ENCODE results near the gene EAPP.
"Not testable (repeated sequence)": the region's sequence is repeated elsewhere in the genome, so short reads cannot be mapped to it uniquely, and the experiment has no call there.

EAPP gene

DNA sequence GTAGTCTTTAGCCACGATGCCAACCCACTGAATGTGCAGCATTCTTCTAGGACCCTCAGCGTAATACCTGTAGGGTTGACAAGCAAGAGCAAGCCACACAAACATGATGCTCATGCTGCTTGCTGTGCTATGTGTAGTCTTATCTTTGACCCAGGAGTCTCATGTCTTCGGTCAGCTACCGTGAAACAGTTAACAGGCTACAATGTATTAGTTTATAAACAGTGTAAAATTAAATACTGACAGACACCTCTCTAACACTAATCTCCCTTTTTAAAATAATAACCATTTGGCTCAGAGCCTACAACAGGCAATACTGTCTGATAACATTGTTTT is 1.9 kb downstream of the EAPP start:
- DNase-seq, result no peak

- DNase-seq, result no peak
These were observed 2.4 kb downstream of the EAPP start for GRCh38 chr14:34536951-34537676.

- no peak for DNase-seq
These were observed 11.9 kb downstream of the EAPP start for GRCh38 chr14:34527591-34527990.

- DNase-seq, result not testable (repeated sequence)
These were observed 15.3 kb downstream of the EAPP start for GRCh38 chr14:34524216-34524615.

DNA sequence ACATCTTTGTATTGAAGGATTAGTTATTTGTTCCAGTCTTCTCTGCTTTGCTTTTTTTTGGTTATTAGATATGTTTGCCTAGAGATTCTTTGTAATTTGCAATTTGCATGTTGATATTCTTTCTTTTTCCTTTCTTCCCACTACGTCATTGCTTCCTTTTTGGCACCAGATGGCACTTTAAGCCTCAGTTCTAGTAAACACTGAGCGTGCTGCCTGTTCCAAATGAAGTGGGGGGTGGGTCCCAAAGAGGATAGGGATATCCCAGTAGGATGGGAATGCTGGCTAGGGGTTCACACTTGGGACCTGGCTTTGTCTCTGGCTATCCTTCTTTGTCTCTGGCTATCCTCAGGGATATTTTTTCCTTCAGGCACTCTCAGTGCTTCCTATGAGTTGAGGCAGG is 17.0 kb downstream of the EAPP start:
- no peak for DNase-seq

DNA sequence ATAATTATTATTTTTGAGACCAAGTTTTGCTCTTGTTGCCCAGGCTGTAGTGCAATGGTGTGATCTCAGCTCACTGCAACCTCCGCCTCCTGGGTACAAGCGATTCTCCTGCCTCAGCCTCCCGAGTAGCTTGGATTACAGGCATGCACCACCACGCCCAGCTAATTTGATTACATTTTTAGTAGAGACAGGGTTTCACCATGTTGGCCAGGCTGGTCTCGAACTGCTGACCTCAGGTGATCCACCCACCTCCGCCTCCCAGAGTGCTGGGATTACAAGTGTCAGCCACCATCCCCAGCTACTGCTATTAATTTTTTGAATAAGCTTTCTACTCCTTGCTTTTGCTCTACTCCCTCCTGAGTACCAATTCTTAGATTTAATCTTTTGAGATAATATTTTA is 18.4 kb downstream of the EAPP start:
- DNase-seq, result not testable (repeated sequence)

DNA sequence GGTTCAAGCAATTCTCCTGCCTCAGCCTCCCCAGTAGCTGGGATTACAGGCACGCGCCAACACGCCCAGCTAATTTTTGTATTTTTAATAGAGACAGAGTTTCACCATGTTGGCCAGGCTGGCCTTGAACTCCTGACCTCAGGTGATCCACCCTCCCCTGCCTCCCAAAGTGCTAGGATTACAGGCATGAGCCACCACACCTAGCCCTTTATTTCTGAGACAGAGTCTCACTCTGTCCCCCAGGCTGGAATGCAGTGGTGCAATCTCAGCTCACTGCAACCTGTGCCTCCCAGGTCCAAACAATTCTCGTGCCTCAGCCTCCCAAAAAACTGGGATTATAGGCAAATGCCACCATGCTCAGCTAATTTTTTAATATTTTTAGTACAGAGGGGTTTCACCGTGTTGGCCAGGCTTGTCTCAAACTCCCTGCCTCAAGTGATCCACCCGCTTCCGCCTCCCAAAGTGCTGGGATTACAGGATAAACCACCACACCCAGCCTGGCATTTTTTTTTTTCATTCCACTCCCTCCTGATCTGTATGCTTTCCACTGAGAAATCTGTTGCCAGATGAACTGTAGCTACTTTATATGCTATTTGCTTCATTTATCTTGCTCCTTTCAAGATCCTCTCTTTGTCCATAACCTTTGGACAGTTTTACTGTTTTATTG is 19.1 kb downstream of the EAPP start:
- not testable (repeated sequence) for DNase-seq

DNA sequence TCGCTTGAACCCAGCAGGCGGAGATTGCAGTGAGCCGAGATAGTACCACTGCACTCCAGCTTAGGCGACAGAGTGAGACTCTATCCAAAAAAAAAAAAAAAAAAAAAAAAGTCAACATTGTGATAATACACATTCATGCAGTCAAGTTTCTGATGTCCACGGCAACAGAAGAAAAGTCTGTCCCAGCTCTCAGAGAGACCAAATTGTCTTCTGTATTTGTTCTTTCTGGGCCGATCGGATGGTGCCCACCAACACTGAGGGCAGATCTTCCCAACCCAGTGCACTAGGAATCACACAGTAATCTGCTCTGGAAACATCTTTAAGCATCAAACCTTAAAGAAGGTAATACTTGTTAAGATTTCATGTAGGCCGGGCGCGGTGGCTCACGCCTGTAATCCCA is 31.6 kb downstream of the EAPP start:
- no peak for DNase-seq

DNA sequence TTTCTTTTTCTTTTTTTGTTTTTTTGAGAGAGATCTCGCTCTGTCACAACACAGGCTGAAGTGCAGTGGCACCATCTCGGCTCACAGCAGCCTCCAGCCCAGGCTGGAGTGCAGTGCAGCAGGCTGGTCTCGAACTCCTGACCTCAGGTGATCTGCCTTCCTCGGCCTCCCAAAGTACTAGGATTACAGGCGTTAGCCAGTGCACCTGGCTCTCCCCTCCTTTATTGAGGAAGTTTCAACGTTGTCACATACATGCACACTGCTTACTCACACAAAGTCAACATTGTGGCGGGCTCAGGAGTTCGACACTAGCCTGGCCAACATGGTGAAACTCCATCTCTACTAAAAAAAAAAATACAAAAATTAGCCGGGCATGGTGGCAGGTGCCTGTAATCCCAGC is 32.0 kb downstream of the EAPP start:
- no peak for DNase-seq

DNA sequence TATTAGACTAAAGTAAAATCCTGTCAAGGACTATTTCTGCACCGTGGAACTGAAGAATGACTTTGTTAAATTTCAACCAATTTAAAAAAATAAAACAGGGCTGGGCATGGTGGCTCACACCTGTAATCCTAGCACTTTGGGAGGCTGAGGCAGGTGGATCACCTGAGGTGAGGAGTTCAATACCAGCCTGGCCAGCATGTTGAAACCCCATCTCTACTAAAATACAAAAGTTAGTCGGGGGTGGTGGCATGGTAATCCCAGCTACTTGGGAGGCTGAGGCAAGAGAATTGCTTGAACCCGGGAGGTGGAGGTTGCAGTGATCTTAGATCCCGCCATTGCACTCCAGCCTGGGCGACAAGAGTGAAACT is 34.4 kb downstream of the EAPP start:
- DNase-seq, result not testable (repeated sequence)

GRCh38 chr14:34504027-34504426 is 35.5 kb downstream of the EAPP start:
- DNase-seq, result not testable (repeated sequence)

- DNase-seq, result no peak
These were observed 36.8 kb downstream of the EAPP start for GRCh38 chr14:34502545-34503225.

DNA sequence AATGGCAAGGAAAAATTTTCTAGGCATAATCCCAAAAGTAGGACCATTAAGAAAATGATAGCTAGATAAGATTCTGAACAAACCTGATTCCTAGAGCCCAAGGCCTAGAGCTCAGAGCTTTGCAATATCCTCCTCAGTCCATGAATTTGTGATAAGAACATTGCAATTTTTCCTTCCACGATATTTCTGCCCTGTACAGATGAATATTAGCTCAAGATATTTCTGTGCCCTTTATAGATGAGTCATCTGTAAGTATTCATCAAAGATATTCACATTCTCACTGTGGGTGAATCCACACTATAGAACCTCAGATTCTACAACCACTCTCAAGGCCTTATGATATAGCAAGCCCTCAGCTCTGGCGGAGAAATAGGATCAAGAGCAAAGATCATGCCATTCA is 37.5 kb downstream of the EAPP start:
- no peak for DNase-seq

GRCh38 chr14:34501004-34501580 is 38.4 kb downstream of the EAPP start:
- DNase-seq, result no peak

- no peak for DNase-seq
These were observed 40.7 kb downstream of the EAPP start for GRCh38 chr14:34498684-34499412.

DNA sequence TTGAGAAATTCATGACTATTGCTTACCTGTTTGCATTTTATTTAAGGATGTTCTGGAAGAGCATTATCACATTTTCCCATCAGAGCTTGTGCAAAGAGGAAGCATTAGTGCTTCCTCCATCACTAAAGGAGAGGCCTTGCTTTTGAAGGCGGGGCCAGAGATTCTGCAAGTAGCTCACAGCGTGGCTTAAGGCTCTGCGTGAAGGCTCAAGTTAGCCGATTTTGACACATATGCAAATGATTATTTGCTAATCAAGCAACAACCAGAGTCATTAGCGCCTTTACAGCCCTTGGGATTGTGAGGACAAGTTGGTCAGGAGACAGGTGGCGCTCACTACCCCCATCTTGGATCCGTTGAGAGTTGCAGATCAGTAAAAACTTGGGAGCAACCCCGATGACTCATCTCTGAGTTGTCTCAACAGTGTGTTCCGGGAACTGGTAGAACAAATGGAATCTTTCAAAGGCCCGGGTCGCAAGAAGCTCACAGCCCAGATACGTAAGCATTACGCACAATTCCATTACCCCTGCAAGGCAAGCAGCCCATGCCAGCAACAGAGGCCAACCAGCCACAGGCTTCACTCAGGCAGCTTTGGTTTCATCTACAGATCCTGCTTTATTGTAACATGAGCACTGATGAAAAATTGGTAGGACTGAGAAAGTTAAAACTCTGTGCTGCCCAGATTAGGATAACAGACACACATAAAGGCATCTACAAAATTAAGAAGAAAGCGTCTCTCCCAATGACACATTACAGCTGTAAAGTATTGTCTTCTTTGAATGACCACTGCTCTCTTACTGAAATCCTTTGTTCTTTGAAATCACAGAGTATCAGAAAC is 42.6 kb downstream of the EAPP start:
- no peak for DNase-seq

DNA sequence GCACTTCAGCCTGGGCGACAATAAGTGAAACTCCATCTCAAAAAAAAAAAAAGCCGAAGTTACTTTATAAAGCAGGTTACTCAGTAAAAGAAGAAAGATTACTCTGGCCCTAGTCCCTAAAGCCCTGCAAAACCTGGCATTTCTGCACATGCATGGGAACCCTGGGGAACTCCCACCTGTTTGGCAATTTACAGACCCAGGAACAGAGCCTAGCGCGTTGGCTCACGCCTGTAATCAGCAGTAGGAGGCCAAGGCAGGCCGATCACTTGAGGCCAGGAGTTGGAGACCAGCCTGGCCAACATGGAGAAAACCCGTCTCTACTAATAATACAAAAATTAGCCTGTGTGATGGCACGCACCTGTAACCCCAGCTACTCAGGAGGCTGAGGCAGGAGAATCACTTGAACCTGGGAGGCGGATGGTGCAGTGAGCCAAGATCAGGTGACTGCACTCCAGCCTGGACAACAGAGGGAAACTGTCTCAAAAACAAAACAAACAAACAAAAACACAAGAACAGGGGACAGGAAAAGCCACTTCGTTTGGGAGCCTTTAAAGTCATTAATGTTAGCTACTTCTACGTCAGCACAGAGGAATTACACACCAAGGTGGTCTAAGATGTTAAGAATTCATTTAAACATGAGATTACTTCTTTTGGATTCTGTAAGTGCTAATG is 43.4 kb downstream of the EAPP start:
- DNase-seq, result no peak

DNA sequence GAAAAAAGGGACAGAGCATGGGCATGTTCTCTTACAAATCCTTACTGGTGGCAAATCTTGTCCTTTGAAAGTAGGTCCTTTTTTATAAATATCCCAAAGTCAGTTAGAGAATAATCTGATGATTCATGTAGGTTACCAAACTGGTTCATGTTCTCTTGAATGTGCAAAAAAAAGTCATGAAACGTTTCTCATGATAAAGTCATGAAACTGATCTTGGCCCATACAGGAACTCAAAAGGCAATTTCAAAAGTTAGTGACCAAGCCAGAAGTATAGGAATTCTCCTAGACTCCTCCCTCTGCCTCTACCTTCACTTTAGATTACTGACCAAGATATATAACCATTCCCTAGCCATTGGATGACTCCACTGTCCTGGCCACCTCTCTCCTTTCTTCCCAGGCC is 50.2 kb downstream of the EAPP start:
- DNase-seq, result no peak

- DNase-seq, result no peak
These were observed 51.0 kb downstream of the EAPP start for GRCh38 chr14:34488528-34488927.

GRCh38 chr14:34484726-34485125 is 54.8 kb downstream of the EAPP start:
- no peak for DNase-seq

DNA sequence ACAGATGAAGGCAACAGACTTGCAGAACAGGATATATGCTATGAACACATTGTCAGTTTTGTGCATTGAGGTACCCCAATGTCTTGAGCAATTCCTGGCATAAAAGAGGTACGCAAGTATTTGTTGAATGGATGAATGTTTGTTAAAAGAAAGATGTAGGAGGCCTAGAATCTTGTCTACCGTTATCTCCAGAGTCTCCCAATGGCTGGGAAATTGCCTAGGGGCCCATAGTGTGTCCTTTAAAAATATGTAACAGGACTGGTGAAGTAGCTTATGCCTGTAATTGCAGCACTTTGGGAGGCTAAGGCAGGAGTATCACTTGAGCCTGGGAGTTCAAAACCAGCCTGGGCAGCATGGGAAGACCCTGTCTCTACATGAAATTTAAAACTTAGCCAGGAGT is 57.0 kb downstream of the EAPP start:
- DNase-seq, result no peak

- no peak for DNase-seq
These were observed 59.8 kb downstream of the EAPP start for GRCh38 chr14:34479694-34480093.
